ENCODE results near the gene MILR1.

DNA sequence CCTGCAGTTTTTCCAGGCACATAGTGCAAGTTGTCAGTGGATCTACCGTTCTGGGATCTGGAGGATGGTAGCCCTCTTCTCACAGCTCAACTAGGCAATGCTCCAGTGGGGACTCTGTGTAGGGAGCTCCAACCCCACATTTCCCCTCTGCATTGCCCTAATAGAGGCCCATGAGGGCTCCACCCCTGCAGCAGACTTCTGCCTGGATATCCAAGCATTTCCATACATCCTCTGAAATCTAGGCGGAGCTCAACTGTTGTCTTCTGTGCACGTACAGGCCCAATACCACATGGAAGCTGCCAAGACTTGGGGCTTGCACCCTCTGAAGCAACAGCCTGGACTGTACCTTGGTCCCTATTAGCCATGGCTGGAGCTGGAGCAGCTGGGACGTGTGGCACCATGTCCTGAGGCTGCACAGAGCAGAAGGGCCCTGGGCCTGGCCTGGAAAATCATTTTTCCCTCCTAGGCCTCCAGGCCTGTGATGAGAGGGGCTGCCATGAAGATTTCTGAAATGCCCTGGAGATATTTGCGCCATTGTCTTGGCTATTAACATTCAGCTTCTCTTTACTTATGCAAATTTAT lies 10.9 kb upstream of the MILR1 start:
- TF ChIP-seq, protein P1, sequence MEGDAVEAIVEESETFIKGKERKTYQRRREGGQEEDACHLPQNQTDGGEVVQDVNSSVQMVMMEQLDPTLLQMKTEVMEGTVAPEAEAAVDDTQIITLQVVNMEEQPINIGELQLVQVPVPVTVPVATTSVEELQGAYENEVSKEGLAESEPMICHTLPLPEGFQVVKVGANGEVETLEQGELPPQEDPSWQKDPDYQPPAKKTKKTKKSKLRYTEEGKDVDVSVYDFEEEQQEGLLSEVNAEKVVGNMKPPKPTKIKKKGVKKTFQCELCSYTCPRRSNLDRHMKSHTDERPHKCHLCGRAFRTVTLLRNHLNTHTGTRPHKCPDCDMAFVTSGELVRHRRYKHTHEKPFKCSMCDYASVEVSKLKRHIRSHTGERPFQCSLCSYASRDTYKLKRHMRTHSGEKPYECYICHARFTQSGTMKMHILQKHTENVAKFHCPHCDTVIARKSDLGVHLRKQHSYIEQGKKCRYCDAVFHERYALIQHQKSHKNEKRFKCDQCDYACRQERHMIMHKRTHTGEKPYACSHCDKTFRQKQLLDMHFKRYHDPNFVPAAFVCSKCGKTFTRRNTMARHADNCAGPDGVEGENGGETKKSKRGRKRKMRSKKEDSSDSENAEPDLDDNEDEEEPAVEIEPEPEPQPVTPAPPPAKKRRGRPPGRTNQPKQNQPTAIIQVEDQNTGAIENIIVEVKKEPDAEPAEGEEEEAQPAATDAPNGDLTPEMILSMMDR (IDR thresholded peaks at IDR 0.05), result no peak
- no peak for TF ChIP-seq OVOL2 (CRISPR knock-in tag; IDR thresholded peaks at IDR 0.05; ENCODE audit: borderline replicate concordance)
- no peak for TF ChIP-seq FOXJ3 (CRISPR knock-in tag; IDR thresholded peaks at IDR 0.05; ENCODE audit: borderline replicate concordance)
- TF ChIP-seq NR3C1 (CRISPR knock-in tag; conservative IDR thresholded peaks at IDR 0.05; ENCODE audit: low read depth), result no peak
- TF ChIP-seq, protein P2, sequence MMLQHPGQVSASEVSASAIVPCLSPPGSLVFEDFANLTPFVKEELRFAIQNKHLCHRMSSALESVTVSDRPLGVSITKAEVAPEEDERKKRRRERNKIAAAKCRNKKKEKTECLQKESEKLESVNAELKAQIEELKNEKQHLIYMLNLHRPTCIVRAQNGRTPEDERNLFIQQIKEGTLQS (CRISPR knock-in tag; conservative IDR thresholded peaks at IDR 0.05), result no peak
- no peak for TF ChIP-seq ZNF138 (CRISPR knock-in tag; conservative IDR thresholded peaks at IDR 0.05)
- no peak for TF ChIP-seq CREB1 (CRISPR knock-in tag; IDR thresholded peaks at IDR 0.05)
- TF ChIP-seq, protein P3, sequence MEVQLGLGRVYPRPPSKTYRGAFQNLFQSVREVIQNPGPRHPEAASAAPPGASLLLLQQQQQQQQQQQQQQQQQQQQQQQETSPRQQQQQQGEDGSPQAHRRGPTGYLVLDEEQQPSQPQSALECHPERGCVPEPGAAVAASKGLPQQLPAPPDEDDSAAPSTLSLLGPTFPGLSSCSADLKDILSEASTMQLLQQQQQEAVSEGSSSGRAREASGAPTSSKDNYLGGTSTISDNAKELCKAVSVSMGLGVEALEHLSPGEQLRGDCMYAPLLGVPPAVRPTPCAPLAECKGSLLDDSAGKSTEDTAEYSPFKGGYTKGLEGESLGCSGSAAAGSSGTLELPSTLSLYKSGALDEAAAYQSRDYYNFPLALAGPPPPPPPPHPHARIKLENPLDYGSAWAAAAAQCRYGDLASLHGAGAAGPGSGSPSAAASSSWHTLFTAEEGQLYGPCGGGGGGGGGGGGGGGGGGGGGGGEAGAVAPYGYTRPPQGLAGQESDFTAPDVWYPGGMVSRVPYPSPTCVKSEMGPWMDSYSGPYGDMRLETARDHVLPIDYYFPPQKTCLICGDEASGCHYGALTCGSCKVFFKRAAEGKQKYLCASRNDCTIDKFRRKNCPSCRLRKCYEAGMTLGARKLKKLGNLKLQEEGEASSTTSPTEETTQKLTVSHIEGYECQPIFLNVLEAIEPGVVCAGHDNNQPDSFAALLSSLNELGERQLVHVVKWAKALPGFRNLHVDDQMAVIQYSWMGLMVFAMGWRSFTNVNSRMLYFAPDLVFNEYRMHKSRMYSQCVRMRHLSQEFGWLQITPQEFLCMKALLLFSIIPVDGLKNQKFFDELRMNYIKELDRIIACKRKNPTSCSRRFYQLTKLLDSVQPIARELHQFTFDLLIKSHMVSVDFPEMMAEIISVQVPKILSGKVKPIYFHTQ (CRISPR knock-in tag; IDR thresholded peaks at IDR 0.05), result no peak
- TF ChIP-seq, protein P4, sequence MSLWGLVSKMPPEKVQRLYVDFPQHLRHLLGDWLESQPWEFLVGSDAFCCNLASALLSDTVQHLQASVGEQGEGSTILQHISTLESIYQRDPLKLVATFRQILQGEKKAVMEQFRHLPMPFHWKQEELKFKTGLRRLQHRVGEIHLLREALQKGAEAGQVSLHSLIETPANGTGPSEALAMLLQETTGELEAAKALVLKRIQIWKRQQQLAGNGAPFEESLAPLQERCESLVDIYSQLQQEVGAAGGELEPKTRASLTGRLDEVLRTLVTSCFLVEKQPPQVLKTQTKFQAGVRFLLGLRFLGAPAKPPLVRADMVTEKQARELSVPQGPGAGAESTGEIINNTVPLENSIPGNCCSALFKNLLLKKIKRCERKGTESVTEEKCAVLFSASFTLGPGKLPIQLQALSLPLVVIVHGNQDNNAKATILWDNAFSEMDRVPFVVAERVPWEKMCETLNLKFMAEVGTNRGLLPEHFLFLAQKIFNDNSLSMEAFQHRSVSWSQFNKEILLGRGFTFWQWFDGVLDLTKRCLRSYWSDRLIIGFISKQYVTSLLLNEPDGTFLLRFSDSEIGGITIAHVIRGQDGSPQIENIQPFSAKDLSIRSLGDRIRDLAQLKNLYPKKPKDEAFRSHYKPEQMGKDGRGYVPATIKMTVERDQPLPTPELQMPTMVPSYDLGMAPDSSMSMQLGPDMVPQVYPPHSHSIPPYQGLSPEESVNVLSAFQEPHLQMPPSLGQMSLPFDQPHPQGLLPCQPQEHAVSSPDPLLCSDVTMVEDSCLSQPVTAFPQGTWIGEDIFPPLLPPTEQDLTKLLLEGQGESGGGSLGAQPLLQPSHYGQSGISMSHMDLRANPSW (CRISPR knock-in tag; conservative IDR thresholded peaks at IDR 0.05; ENCODE audit: low read depth), result no peak
- TF ChIP-seq ZNF263 (CRISPR knock-in tag; IDR thresholded peaks at IDR 0.05; ENCODE audit: low read depth), result no peak
- TF ChIP-seq, protein P5, sequence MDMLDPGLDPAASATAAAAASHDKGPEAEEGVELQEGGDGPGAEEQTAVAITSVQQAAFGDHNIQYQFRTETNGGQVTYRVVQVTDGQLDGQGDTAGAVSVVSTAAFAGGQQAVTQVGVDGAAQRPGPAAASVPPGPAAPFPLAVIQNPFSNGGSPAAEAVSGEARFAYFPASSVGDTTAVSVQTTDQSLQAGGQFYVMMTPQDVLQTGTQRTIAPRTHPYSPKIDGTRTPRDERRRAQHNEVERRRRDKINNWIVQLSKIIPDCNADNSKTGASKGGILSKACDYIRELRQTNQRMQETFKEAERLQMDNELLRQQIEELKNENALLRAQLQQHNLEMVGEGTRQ (CRISPR knock-in tag; IDR thresholded peaks at IDR 0.05), result no peak
- no peak for TF ChIP-seq NFYB (CRISPR knock-in tag; conservative IDR thresholded peaks at IDR 0.05; ENCODE audit: low read depth)
- TF ChIP-seq, protein P6, sequence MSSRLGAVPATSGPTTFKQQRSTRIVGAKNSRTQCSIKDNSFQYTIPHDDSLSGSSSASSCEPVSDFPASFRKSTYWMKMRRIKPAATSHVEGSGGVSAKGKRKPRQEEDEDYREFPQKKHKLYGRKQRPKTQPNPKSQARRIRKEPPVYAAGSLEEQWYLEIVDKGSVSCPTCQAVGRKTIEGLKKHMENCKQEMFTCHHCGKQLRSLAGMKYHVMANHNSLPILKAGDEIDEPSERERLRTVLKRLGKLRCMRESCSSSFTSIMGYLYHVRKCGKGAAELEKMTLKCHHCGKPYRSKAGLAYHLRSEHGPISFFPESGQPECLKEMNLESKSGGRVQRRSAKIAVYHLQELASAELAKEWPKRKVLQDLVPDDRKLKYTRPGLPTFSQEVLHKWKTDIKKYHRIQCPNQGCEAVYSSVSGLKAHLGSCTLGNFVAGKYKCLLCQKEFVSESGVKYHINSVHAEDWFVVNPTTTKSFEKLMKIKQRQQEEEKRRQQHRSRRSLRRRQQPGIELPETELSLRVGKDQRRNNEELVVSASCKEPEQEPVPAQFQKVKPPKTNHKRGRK (CRISPR knock-in tag; IDR thresholded peaks at IDR 0.05; ENCODE audit: borderline replicate concordance), result no peak
- TF ChIP-seq, protein P7, sequence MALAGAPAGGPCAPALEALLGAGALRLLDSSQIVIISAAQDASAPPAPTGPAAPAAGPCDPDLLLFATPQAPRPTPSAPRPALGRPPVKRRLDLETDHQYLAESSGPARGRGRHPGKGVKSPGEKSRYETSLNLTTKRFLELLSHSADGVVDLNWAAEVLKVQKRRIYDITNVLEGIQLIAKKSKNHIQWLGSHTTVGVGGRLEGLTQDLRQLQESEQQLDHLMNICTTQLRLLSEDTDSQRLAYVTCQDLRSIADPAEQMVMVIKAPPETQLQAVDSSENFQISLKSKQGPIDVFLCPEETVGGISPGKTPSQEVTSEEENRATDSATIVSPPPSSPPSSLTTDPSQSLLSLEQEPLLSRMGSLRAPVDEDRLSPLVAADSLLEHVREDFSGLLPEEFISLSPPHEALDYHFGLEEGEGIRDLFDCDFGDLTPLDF (CRISPR knock-in tag; IDR thresholded peaks at IDR 0.05), result no peak
